Inflammatory macrophage treated with lipopolysaccharide for 1 hour (primary cell): Measurements from ENCODE around the gene CDH24.
"Not testable (repeated sequence)": the region's sequence is repeated elsewhere in the genome, so short reads cannot be mapped to it uniquely, and the experiment has no call there.

Experiments used
- DNase-seq, 2 donors: peaks; one replicate each; pipeline ENCODE4 v3.0.0-alpha.2; 2020 to 2022

Gene CDH24

GRCh38 chr14:23015618-23016017, 41.7 kb downstream of the CDH24 start:
- DNase-seq = no peak

- not testable (repeated sequence) for DNase-seq
Observed at GRCh38 chr14:23013749-23014054, 43.6 kb downstream of the CDH24 start.

GRCh38 chr14:23013054-23013748, 44.1 kb downstream of the CDH24 start:
- no peak for DNase-seq

GRCh38 chr14:23009939-23010726, 47.2 kb downstream of the CDH24 start, which contains the start of gene C14orf93:
TSS of gene C14orf93 (minus strand) at chr14:23010143. CDS start at chr14:22999023, 11,120 bp downstream.
- DNase-seq = peak; percentile 53 to 66

GRCh38 chr14:23009483-23009938, 47.8 kb downstream of the CDH24 start:
- no peak for DNase-seq

GRCh38 chr14:23008831-23009230, 48.5 kb downstream of the CDH24 start:
- DNase-seq = no peak

GRCh38 chr14:23006544-23007419, 50.5 kb downstream of the CDH24 start:
- peak; percentile 95 to 98 for DNase-seq

GRCh38 chr14:23006188-23006534, 51.2 kb downstream of the CDH24 start:
- no peak for DNase-seq

GRCh38 chr14:23005451-23006187, 51.7 kb downstream of the CDH24 start:
- no peak for DNase-seq

GRCh38 chr14:23004274-23004673, 53.0 kb downstream of the CDH24 start:
- DNase-seq = not testable (repeated sequence)

GRCh38 chr14:23002592-23002991, 54.7 kb downstream of the CDH24 start:
- DNase-seq = no peak

- DNase-seq = no peak
Observed at GRCh38 chr14:23000860-23001259, 56.5 kb downstream of the CDH24 start.

- DNase-seq = no peak
Observed at GRCh38 chr14:22998329-22999012, 58.8 kb downstream of the CDH24 start.

GRCh38 chr14:22997676-22998323, 59.5 kb downstream of the CDH24 start:
- no peak for DNase-seq
